HG02885 (cell line): ENCODE measurements around the gene TTC38.
"Not testable (repeated sequence)": the region's sequence is repeated elsewhere in the genome, so short reads cannot be mapped to it uniquely, and the experiment has no call there.

Experiments used
- ATAC-seq: cut with Tn5 transposase; IDR thresholded peaks from one replicate; pipeline ENCODE4 v1.9.1; 2021; ENCODE audit warnings: mild to moderate bottlenecking; ENCODE audit not compliant: unreplicated experiment, poor library complexity

TTC38 gene

GRCh38 chr22:46292732-46293131, 24.9 kb downstream of the TTC38 start:
- ATAC-seq: no peak

DNA sequence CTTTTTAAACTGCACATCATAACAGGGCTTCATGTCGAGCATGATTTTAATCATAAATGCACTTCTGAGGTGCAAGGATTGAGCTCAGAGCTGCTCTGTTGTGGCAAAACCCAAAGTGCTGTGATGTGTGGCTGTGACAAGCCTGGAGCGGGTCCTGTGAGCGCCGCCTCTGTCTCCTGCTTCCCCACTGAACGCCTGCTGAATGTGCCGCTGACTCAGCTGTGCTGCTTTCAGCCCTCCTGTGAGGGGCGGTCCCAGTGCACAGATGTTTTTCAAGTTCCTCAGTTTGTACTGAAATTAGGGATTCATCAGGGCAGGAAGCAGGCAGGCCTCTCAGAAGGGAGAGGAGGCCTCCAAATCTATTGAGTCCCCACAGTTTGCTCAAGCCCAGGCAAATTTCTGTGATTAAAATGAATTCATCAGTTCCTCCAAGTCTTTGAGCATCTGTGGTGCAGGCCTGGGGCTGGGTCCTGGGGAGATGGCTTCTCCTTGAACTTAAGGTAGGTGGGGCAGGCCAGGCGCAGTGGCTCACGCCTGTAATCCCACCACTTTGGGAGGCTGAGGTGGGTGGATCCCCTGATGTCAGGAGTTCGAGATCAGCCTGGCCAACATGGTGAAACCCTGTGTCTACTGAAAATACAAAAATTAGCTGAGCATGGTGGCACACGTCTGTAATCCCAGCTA, 25.9 kb downstream of the TTC38 start:
- ATAC-seq: no peak

DNA sequence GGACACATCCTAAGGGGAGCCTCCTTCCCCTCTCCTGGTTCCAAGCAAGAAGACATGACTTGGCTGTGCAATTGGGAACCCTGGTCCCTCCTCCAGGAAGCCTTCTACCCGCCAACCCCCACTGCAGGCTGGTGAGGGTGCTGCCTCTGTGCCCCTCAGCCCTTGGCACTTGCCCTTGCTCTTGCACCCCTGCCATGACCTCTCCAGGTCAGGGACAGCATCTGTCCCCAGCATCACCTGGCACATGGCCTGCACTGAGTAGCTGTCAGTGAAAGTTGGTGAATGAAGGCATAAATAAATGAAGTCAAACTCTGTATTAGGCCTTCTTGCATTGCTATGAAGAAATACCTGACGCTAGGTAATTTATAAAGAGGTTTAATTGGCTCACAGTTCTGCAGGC, 27.0 kb downstream of the TTC38 start:
- no peak for ATAC-seq

DNA sequence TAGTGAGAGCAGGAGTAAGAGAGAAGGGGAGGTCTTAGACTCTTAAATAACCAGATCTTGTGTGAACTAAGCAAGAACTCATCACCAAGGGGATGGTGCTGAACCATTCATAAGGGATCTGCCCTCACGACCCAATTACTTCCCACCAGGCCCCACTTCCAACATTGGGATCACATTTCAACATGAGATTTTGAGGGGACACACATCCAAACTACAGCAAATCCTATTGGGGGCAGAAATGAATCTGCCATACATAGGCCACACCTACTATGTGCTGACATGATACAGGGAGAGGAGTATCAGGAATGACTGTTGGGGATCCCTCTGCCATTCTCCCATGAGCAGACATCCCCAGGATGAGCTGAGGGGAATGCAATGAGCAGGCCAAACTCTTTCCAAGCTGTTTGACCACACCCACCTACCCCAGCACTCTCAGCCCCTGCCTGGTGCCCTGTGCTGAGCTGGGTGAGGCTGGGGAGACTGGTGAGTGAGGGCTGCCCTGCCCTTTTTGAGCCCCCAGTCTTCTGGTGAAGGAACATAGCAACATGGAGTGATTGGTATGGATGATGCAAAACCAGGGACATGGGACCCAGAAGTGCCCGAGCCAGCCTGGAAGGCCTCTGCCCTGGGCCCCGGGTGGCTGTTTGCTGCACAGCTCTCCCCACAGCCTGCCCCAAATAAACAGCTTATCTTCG, 27.6 kb downstream of the TTC38 start:
- ATAC-seq: no peak

- peak; percentile 95 for ATAC-seq
Measured at GRCh38 chr22:46296257-46297150, 28.7 kb downstream of the TTC38 start, which contains the start of gene GTSE1. Gene GTSE1, plus strand, starts transcription at chr22:46296870. Its CDS starts 531 bp downstream, at chr22:46297401.

- peak; percentile 23 for ATAC-seq
Measured at GRCh38 chr22:46297151-46297812, 29.5 kb downstream of the TTC38 start.

DNA sequence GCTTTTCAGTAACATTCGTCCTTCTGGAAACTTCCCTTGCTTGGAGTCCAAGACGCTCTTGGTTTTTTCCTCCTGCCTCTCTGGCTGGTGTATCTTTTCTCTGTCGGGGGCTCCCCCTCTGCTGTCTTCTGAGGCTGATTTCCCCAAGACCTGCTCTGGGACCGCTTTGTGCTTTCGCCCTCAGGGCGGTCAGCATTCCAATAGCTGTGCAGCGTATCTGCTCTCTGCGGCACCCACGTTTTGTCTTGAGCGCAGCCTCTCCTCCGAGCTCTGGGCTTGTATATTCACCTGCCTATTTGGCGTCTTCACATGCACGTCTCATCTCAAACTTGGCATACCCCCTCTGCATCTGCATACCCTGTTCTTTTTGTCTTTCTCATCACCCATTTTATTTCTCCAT, 31.3 kb downstream of the TTC38 start:
- no peak for ATAC-seq

GRCh38 chr22:46300491-46300890, 32.7 kb downstream of the TTC38 start:
- no peak for ATAC-seq

DNA sequence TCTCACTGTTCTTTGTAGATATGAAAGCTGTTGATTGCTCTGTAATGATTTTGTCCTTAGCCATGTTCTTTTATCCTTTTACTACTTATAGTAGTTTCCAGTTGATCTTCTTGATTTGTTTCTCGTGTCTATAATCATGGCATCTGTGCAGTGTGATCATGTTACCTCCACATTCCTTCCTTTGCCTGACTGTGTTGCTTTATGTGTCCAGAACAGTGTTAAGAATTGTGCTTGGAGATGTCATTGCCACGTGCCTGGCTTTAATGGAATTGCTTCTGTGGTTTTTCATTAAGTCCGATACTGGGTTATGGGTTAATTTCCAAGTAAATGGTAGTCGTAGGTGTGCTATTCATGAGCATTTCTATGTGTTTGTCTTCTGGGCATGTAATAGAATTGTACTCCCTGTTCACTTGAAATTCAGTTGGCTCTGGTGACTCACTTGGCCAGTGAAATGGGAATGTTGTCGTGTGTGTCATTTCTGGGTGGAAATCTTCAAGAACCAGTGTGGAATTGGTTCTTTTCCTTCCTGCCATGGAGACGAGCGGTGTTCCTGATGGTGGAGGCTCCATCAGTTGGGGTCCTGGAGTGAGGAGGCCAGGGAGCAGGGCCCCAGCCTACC, 35.6 kb downstream of the TTC38 start:
- no peak for ATAC-seq

GRCh38 chr22:46308283-46308988, 40.6 kb downstream of the TTC38 start:
- ATAC-seq: no peak

DNA sequence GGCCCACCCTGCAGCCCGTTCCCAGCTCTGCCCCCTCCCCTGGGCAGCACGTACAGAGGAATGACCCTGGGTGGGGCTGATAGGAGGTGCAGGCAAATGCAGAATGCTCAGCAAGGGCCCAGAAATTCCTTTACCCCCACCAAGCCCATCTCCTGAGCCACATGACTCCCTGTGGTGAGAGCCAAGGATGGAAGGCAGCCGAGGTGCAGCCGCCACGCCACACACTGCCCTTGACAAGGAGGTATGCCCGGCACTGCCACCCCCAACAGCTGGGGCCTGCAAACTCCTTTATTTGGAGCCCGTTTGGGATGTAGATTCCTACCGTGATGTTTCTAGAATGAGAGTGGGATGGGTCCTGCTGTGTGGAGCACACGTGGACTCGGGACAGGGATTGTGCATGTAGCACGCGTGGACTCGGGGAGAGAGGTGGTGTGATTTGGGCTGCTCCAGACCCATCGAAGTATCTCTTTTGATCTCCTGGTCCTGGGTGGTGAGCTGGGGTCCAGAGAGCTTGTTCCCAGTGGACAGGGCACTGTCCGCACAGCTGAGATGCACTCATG, 41.8 kb downstream of the TTC38 start:
- ATAC-seq: no peak

DNA sequence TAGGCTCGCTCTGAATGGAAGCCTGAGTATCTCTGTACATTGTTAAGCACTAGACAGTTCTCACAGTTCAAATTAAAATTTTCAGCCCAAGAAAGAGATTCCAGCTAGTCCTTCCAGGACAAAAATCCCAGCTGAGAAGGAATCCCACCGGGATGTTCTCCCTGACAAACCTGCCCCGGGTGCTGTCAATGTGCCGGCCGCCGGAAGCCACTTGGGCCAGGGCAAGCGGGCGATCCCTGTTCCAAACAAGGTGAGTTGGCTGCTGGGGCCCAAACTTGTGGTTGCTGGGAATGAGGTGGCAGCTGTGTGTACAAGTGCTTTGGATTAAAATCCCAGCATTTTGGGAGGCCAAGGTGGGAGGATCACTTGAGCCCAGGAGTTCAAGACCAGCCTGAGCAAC, 44.2 kb downstream of the TTC38 start:
- no peak for ATAC-seq

- ATAC-seq: not testable (repeated sequence)
Measured at GRCh38 chr22:46312848-46313247, 45.0 kb downstream of the TTC38 start.

DNA sequence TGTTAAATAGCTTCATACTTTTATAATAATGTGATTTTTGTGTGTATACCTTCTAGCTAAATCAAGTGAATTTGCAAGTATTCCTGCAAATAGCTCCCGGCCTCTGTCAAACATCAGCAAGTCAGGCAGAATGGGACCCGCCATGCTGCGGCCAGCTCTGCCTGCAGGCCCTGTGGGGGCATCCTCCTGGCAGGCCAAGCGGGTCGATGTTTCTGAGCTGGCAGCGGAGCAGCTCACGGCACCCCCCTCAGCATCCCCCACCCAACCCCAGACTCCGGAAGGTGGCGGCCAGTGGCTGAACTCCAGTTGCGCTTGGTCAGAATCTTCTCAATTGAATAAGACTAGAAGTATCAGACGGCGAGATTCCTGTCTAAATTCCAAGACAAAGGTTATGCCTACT, 48.2 kb downstream of the TTC38 start:
- ATAC-seq: no peak

DNA sequence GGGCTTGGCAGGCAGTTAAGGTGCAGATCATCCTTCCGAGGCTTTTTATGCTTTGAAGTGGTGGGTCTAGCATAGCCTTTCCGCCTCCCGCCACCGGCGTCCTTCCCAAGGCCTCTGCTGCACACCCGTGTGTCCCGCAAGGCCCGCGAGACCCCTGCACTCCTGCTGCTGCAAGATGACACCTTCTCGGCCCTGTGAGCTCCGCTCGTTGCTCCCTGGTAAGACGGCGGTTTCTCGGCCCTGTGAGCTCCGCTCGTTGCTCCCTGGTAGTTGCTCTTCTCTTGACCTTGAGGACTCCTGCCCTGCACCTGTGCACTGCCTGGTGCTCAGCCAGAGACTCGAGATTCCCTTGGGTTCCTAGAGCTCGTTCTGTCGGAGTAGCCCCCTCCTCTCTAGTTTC, 49.8 kb downstream of the TTC38 start:
- no peak for ATAC-seq

- no peak for ATAC-seq
Measured at GRCh38 chr22:46318576-46318975, 50.8 kb downstream of the TTC38 start.

- ATAC-seq: no peak
Measured at GRCh38 chr22:46319319-46319718, 51.5 kb downstream of the TTC38 start.

GRCh38 chr22:46320166-46320710, 52.4 kb downstream of the TTC38 start:
- ATAC-seq: no peak
